Mesothelial cell of epicardium (in vitro differentiated cells): ENCODE data around the gene TNPO3. TPM values are rescaled to one million over a fixed set of nuclear protein-coding genes. Genes with fewer than 3 reads are reported as not detected.

Experiments used
- DNase-seq, 2 experiments: peaks; one replicate each; pipeline ENCODE4 v3.0.0; 2021; ENCODE audit warnings: low spot score in 2 of 2; ENCODE audit not compliant: unreplicated experiment in 2 of 2
- H3K27ac Mint-ChIP-seq: 2 replicates; pipeline ENCODE4 v1.8.0; 2021; ENCODE audit warnings: mixed read lengths
- H3K27me3 Mint-ChIP-seq: 2 replicates; pipeline ENCODE4 v1.8.0; 2021; ENCODE audit warnings: low read depth, mixed read lengths
- H3K36me3 Mint-ChIP-seq: 2 replicates; pipeline ENCODE4 v1.8.0; 2021; ENCODE audit warnings: mixed read lengths
- H3K4me1 Mint-ChIP-seq: 2 replicates; pipeline ENCODE4 v1.8.0; 2021; ENCODE audit warnings: mixed read lengths
- H3K4me3 Mint-ChIP-seq: 2 replicates; pipeline ENCODE4 v1.8.0; 2021; ENCODE audit warnings: mild to moderate bottlenecking, moderate library complexity, mixed read lengths
- H3K9me3 Mint-ChIP-seq: 2 replicates; pipeline ENCODE4 v1.8.0; 2021; ENCODE audit warnings: mixed read lengths
- CTCF ChIP-seq: fragments of 200-600 bp; sonication (generic); IDR thresholded peaks from one replicate; pipeline ENCODE4 v1.5.0; 2021; ENCODE audit warnings: antibody characterized with exemption; ENCODE audit not compliant: unreplicated experiment
- total RNA-seq: library from RNA; stranded (reverse); gene quantifications from 3 replicates; pipeline ENCODE4 v1.2.1, GENCODE V29; 2021

TNPO3 gene
- total RNA-seq, 1 donor from 2014 or later, result 40.2 TPM

- Mint-ChIP-seq H3K27ac (no peak overlapping the region), H3K27me3 (peaks cover 18% of the 10 kb centered on the region), H3K36me3 (no peaks in the 10 kb centered on the region), H3K9me3 (no peaks in the 10 kb centered on the region), H3K4me1 (peaks cover 3% of the 10 kb centered on the region), H3K4me3 (no peak overlapping the region)
- TF ChIP-seq CTCF, result no peak
- DNase-seq, result no peak
Observed at GRCh38 chr7:128928882-128929788, 125.8 kb downstream of the TNPO3 start.

- TF ChIP-seq CTCF, result no peak
- peaks cover 15% of the 10 kb centered on the region for H3K27me3 Mint-ChIP-seq
- H3K4me3 Mint-ChIP-seq, result no peak overlapping the region
- peaks cover 2% of the 10 kb centered on the region for H3K4me1 Mint-ChIP-seq
- H3K9me3 Mint-ChIP-seq, result no peaks in the 10 kb centered on the region
- peak in 1 of 2 experiments; percentile 6 for DNase-seq
- H3K36me3 Mint-ChIP-seq, result no peaks in the 10 kb centered on the region
- H3K27ac Mint-ChIP-seq, result no peak overlapping the region
Observed at GRCh38 chr7:128928159-128928813, 126.6 kb downstream of the TNPO3 start.

GRCh38 chr7:128924707-128925588 is 130.0 kb downstream of the TNPO3 start:
- Mint-ChIP-seq H3K4me3 (no peak overlapping the region), H3K36me3 (no peaks in the 10 kb centered on the region), H3K27ac (no peak overlapping the region), H3K27me3 (peaks cover 36% of the 10 kb centered on the region), H3K4me1 (peaks cover 11% of the 10 kb centered on the region), H3K9me3 (no peaks in the 10 kb centered on the region)
- DNase-seq, result no peak
- no peak for TF ChIP-seq CTCF

- no peak overlapping the region for H3K4me3 Mint-ChIP-seq
- TF ChIP-seq CTCF, result no peak
- no peak overlapping the region for H3K27ac Mint-ChIP-seq
- no peaks in the 10 kb centered on the region for H3K36me3 Mint-ChIP-seq
- H3K9me3 Mint-ChIP-seq, result no peaks in the 10 kb centered on the region
- H3K4me1 Mint-ChIP-seq, result peaks cover 11% of the 10 kb centered on the region
- H3K27me3 Mint-ChIP-seq, result peaks cover 50% of the 10 kb centered on the region
- DNase-seq, result no peak
Observed at GRCh38 chr7:128923411-128923800, 131.5 kb downstream of the TNPO3 start.
